Colonic mucosa (tissue), 4 donors: ENCODE measurements around the gene TIAL1. TPM values are rescaled to one million over a fixed set of nuclear protein-coding genes. Genes with fewer than 3 reads are reported as not detected.

Experiments
- DNase-seq: peaks from one replicate; pipeline ENCODE4 v3.0.0-alpha.2; 2020
- H3K27ac ChIP-seq: fragments of 200-600 bp; one replicate; pipeline ENCODE4 v1.8.0; 2021
- H3K27me3 ChIP-seq: fragments of 200-600 bp; one replicate; pipeline ENCODE4 v1.8.0; 2021
- H3K36me3 ChIP-seq: fragments of 200-600 bp; one replicate; pipeline ENCODE4 v1.8.0; 2021
- H3K4me1 ChIP-seq: fragments of 200-600 bp; one replicate; pipeline ENCODE4 v1.8.0; 2021; ENCODE audit warnings: mild to moderate bottlenecking
- H3K4me3 ChIP-seq: fragments of 200-600 bp; one replicate; pipeline ENCODE4 v1.8.0; 2021
- H3K9ac ChIP-seq, 2 donors: one replicate each; pipeline ENCODE4 v1.7.0; 2013; ENCODE audit warnings: control low read depth in 2 of 2, low read depth in 2 of 2, low read length in 2 of 2
- H3K9me3 ChIP-seq: fragments of 200-600 bp; one replicate; pipeline ENCODE4 v1.8.0; 2021
- intact Hi-C: fragments of 100-400 bp; cut with DNase I; formaldehyde crosslinking; loops from one replicate; pipeline ENCODE4 v1.14.1; 2022
- total RNA-seq, 2 donors: library from RNA; stranded (reverse); fragmentation: NEBNext Ultra II Directional in 1 of 2; extraction: Animal tissue kit (Norgen Biotek cat#: 25700) in 1 of 2; gene quantifications; one replicate each; pipeline ENCODE4 v1.2.1, GENCODE V29; 2021
- TF ChIP-seq, protein P1 (sequence below): fragments of 200-600 bp; IDR thresholded peaks from one replicate; pipeline ENCODE4 v1.8.0; 2022; ENCODE audit warnings: antibody characterized with exemption, mild to moderate bottlenecking
- donor health status: healthy.
- donor health status: DM: no; HTN: no; CAD: no.
- donor health status: DM: no; HTN: no; CAD: no.

The TIAL1 gene
- total RNA-seq, 2 donors from 2014 or later = 104 to 126 TPM

DNA sequence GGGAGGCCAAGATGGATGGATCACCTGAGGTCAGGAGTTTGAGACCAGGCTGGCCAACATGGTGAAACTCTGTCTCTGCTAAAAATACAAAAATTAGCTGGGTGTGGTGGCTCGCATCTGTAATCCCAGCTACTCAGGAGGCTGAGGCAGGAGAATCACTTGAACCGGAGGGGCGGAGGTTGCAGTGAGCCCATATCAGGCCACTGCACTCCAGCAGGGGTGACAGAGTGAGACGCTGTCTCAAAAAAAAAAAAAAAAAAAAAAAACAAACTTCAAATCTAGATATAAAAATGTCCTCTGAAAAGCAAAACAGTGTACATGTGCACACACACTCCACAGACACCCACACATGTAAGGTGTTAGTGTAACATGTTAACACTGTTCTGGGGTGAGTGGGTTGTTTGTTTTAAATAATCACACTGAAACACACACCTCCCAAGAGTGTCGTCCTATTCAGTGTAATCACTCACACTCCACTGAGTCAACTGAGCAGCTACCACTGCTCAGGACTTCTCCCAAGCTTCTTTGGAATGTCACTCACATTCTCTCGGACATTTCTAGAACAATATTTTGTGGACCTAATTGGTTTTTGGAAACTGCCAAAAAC, 41.5 kb downstream of the TIAL1 start:
- intact Hi-C loops = no loop called here
- no peak for DNase-seq
- Histone ChIP-seq H3K27ac (no peak overlapping the region), H3K4me3 (no peak overlapping the region), H3K4me1 (no peaks in the 10 kb centered on the region), H3K27me3 (no peaks in the 10 kb centered on the region), H3K36me3 (no peaks in the 10 kb centered on the region), H3K9me3 (no peaks in the 10 kb centered on the region), H3K9ac (no peak overlapping the region)
- TF ChIP-seq, protein P1, sequence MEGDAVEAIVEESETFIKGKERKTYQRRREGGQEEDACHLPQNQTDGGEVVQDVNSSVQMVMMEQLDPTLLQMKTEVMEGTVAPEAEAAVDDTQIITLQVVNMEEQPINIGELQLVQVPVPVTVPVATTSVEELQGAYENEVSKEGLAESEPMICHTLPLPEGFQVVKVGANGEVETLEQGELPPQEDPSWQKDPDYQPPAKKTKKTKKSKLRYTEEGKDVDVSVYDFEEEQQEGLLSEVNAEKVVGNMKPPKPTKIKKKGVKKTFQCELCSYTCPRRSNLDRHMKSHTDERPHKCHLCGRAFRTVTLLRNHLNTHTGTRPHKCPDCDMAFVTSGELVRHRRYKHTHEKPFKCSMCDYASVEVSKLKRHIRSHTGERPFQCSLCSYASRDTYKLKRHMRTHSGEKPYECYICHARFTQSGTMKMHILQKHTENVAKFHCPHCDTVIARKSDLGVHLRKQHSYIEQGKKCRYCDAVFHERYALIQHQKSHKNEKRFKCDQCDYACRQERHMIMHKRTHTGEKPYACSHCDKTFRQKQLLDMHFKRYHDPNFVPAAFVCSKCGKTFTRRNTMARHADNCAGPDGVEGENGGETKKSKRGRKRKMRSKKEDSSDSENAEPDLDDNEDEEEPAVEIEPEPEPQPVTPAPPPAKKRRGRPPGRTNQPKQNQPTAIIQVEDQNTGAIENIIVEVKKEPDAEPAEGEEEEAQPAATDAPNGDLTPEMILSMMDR = no peak

DNA sequence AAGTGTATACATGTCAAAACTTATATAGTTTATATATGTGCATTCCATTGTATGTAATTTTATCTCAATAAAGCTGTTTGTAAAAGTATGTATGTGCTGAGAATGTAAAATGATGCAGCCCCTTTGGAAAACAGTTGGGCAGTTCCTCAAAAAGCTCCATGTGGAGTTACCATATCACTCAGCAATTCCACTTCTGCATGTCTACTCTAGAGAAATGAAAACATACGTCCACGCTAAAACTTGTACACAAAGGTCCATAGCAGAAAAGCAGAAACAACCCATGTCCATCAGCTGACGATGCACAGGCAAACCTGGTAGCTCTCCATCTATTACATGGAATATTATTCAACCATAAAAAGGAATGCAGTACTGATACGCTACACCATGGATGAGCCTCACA, 45.9 kb downstream of the TIAL1 start:
- intact Hi-C loops = no loop called here

DNA sequence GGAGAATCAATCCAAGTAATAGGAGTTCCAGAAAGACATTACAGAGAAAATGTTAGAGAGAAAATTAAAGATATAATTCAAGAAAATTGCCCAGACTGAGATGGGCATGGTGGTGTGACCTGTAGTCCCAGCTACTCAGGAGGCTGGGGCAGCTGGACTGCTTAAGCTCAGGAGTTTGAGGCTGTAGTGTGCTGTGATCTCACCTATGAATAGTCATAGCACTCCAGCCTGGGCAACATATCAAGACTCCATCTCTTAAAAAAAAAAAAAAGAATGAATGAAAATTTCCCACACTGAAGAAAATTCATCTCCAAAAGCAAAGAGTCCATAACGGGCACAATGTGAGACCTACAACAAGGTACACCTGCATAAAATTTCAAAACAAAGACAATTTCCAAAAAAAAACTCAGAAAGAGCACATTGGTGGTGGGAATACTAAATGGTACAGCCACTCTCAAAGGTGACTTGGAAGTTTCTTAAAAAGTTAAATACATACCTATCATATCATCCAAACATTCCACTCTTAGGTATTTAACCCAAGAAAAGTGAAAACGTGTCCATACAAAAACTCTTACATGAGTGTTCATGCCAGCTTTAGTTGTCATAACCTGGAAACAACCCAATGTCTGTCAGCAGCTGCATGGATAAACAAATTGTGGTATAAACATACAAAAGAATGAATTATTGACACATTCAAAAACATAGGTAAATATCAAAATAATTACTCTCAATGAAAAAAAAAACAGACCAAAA, 47.3 kb downstream of the TIAL1 start:
- TF ChIP-seq, protein P1 = no peak
- DNase-seq = no peak
- Histone ChIP-seq H3K27ac (no peak overlapping the region), H3K36me3 (no peaks in the 10 kb centered on the region), H3K27me3 (no peaks in the 10 kb centered on the region), H3K9me3 (no peaks in the 10 kb centered on the region), H3K4me1 (no peaks in the 10 kb centered on the region), H3K9ac (no peak overlapping the region), H3K4me3 (no peak overlapping the region)
- intact Hi-C loops = no loop called here

More for the DNA sequence above, 45.9 kb downstream of the TIAL1 start:
- no peak for DNase-seq
- H3K9me3 ChIP-seq = no peaks in the 10 kb centered on the region
- H3K27me3 ChIP-seq = no peaks in the 10 kb centered on the region
- H3K36me3 ChIP-seq = no peaks in the 10 kb centered on the region
- no peak overlapping the region for H3K4me3 ChIP-seq
- H3K4me1 ChIP-seq = no peaks in the 10 kb centered on the region
- TF ChIP-seq, protein P1 = no peak
- H3K27ac ChIP-seq = no peak overlapping the region
- no peak overlapping the region for H3K9ac ChIP-seq

DNA sequence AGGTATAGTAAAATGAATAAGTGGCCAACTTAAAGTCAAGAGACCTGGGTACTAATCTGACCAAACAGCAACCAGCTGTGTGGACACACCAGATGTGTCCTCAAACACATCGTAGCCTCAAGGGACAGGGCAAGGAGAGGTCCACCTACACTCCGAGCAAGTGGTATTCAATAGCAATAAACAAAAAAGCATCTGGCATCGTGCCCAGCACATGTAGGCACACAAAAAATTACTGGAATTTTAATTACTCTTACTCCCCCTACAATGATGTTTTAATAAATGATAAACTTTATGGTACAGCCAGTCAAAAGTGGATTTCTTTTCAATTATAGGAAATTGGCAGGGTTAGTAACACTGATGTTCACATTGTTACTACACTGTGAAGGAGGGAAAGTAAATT, 50.8 kb downstream of the TIAL1 start:
- Histone ChIP-seq H3K36me3 (no peaks in the 10 kb centered on the region), H3K4me1 (peaks cover 5% of the 10 kb centered on the region), H3K27me3 (no peaks in the 10 kb centered on the region), H3K9me3 (no peaks in the 10 kb centered on the region), H3K27ac (no peak overlapping the region), H3K9ac (no peak overlapping the region), H3K4me3 (no peak overlapping the region)
- TF ChIP-seq, protein P1 = no peak
- no peak for DNase-seq
- intact Hi-C loops = no loop called here

DNA sequence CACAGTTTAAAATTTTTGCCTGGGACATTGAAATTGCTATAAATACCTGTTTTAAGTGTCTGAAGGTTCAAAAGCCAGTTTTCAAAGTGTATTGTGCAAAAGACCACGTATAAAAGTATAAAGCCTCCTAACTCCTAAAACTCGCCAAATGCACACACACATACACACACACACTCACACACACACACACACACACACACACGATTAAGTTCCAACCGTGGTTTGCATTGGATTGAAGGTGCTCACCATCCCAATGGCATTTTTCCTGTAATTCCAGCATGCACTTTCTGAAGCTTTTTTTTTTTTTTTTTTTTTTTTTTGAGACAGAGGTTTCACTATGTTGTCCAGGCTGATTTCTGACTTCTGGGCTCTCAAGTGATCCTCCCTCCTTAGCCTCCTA, 51.5 kb downstream of the TIAL1 start:
- Histone ChIP-seq H3K9me3 (no peaks in the 10 kb centered on the region), H3K27me3 (no peaks in the 10 kb centered on the region), H3K36me3 (no peaks in the 10 kb centered on the region), H3K9ac (no peak overlapping the region), H3K4me1 (peaks cover 5% of the 10 kb centered on the region), H3K4me3 (no peak overlapping the region), H3K27ac (no peak overlapping the region)
- TF ChIP-seq, protein P1 = no peak
- DNase-seq = no peak
- intact Hi-C loops = no loop called here
